ENCODE data around the gene GSC.
"Not testable (repeated sequence)": the region's sequence is repeated elsewhere in the genome, so short reads cannot be mapped to it uniquely, and the experiment has no call there.

DNA sequence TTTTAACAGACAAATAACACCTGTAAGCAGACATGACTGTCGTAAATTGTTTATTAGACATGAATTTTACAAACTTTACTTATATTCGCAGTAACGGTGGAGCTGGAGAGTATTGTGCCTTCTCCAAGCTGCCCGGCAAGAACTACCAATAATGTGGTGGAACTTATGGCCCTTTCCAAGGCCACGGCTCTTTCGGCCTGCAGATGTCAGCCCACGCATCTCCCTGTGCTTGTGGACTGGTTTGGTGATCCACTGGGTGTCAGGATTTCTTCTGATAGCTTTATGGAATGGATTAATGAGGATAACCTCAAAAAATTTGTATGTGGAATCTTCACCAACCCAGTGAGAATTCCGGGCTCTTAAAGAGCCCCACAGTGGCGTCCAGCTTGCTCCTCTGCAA lies 30.9 kb upstream of the GSC start:
- TF ChIP-seq, protein P1, sequence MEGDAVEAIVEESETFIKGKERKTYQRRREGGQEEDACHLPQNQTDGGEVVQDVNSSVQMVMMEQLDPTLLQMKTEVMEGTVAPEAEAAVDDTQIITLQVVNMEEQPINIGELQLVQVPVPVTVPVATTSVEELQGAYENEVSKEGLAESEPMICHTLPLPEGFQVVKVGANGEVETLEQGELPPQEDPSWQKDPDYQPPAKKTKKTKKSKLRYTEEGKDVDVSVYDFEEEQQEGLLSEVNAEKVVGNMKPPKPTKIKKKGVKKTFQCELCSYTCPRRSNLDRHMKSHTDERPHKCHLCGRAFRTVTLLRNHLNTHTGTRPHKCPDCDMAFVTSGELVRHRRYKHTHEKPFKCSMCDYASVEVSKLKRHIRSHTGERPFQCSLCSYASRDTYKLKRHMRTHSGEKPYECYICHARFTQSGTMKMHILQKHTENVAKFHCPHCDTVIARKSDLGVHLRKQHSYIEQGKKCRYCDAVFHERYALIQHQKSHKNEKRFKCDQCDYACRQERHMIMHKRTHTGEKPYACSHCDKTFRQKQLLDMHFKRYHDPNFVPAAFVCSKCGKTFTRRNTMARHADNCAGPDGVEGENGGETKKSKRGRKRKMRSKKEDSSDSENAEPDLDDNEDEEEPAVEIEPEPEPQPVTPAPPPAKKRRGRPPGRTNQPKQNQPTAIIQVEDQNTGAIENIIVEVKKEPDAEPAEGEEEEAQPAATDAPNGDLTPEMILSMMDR (IDR thresholded peaks at IDR 0.05), result not testable (repeated sequence)
- TF ChIP-seq POLR2A (IDR thresholded peaks at IDR 0.05), result not testable (repeated sequence)

Data from uterus (tissue), 2 donors.